Measurements from ENCODE around the gene BAZ1B.

Gene BAZ1B

DNA sequence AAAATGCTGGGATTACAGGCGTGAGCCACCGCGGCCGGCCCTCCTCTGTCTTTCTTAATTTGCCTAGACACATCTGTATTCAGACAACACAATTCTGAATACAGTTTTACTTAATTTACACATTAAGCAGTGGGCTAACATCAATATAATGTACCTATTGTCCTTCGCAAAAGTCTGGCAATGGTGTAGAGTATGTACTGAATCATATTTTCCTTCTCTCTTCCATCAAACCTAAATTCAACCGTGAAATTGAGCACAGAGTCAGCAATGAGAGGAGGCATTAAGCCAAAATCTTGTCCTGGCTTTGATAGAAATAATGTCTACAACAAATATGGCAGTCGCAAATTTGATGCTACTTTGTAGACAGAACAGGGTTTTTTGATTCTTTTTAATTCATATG is 58.1 kb downstream of the BAZ1B start:
- Histone ChIP-seq H3K9me3 (ENCODE audit: control insufficient read depth, insufficient read depth, low read depth, low read length) (no peaks in the 10 kb centered on the region), H3K4me1 (ENCODE audit: control insufficient read depth, insufficient read depth, low read length) (no peaks in the 10 kb centered on the region), H3K4me3 (ENCODE audit: low read depth, low read length) (no peak overlapping the region), H3K27me3 (ENCODE audit: control insufficient read depth, insufficient read depth, low read length) (no peaks in the 10 kb centered on the region), H3K9ac (ENCODE audit: low read length) (no peak overlapping the region), H3K27ac (ENCODE audit: low read depth, low read length) (no peak overlapping the region), H3K36me3 (ENCODE audit: control insufficient read depth, insufficient read depth, low read length) (peaks cover 98% of the 10 kb centered on the region)

DNA sequence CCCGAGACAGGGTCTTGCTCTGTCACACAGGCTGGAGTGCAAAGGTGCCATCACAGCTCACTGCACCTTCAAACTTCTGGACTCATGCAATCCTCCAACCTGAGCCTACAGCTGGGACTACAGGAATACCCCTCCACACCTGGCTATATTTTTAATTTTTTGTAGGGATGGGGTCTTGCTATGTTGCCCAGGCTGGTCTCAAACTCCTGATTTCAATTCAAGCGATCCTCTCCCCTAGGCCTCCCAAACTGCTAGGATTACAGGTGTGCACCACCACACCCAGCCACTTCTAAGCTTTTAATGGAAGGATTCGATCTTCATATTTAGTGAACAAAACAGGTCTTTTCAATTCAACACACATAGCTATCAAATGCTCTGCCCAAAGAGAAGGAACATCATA is 58.8 kb downstream of the BAZ1B start:
- Histone ChIP-seq H3K9ac (ENCODE audit: low read length) (no peak overlapping the region), H3K9me3 (ENCODE audit: control insufficient read depth, insufficient read depth, low read depth, low read length) (no peaks in the 10 kb centered on the region), H3K36me3 (ENCODE audit: control insufficient read depth, insufficient read depth, low read length) (peaks cover 97% of the 10 kb centered on the region)

GRCh38 chr7:73461782-73462285 is 60.3 kb downstream of the BAZ1B start:
- Histone ChIP-seq H3K9ac (ENCODE audit: low read length) (no peak overlapping the region), H3K27ac (ENCODE audit: low read depth, low read length) (no peak overlapping the region), H3K9me3 (ENCODE audit: control insufficient read depth, insufficient read depth, low read depth, low read length) (no peaks in the 10 kb centered on the region), H3K4me3 (ENCODE audit: low read depth, low read length) (no peak overlapping the region), H3K4me1 (ENCODE audit: control insufficient read depth, insufficient read depth, low read length) (no peaks in the 10 kb centered on the region), H3K27me3 (ENCODE audit: control insufficient read depth, insufficient read depth, low read length) (no peaks in the 10 kb centered on the region), H3K36me3 (ENCODE audit: control insufficient read depth, insufficient read depth, low read length) (peaks cover 97% of the 10 kb centered on the region)

More for the DNA sequence above, 58.8 kb downstream of the BAZ1B start:
- no peaks in the 10 kb centered on the region for H3K27me3 ChIP-seq (ENCODE audit: control insufficient read depth, insufficient read depth, low read length)
- no peaks in the 10 kb centered on the region for H3K4me1 ChIP-seq (ENCODE audit: control insufficient read depth, insufficient read depth, low read length)
- no peak overlapping the region for H3K4me3 ChIP-seq (ENCODE audit: low read depth, low read length)
- no peak overlapping the region for H3K27ac ChIP-seq (ENCODE audit: low read depth, low read length)

- Histone ChIP-seq H3K36me3 (ENCODE audit: control insufficient read depth, insufficient read depth, low read length) (peaks cover 89% of the 10 kb centered on the region), H3K4me3 (ENCODE audit: low read depth, low read length) (no peak overlapping the region), H3K9me3 (ENCODE audit: control insufficient read depth, insufficient read depth, low read depth, low read length) (no peaks in the 10 kb centered on the region), H3K27ac (ENCODE audit: low read depth, low read length) (no peak overlapping the region), H3K4me1 (ENCODE audit: control insufficient read depth, insufficient read depth, low read length) (no peaks in the 10 kb centered on the region), H3K27me3 (ENCODE audit: control insufficient read depth, insufficient read depth, low read length) (no peaks in the 10 kb centered on the region), H3K9ac (ENCODE audit: low read length) (no peak overlapping the region)
These were observed 67.7 kb downstream of the BAZ1B start for GRCh38 chr7:73454424-73454823.

DNA sequence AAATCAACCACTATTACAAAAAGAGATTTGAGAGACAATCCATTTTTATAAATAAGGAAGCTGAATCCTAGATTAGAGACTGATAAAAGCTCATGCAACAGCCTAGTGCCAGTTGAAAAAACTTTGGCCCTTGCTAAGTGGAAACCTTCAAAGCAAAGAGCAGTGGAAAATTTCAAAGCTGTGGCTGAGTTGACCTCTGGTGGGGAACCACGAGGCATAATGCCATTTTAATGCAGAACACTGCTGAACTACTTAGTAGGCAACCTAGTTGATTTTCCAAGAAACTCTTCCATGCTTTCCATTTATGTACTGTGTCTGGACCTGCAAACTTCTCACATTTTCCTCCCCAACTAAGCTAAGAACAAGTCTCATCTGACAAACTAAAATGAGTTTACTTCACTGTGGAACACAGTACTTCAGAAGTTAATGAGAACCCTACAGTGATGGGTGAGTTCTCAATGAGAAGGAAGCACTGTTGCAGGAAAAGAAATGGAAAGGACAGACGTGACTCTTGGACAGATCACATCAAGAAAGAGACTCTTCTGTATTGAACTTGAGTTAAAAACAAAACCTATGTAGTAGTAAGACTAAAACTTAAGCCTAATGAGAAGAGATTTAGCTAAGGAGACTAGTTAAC is 69.0 kb downstream of the BAZ1B start:
- H3K27me3 ChIP-seq (ENCODE audit: control insufficient read depth, insufficient read depth, low read length): no peaks in the 10 kb centered on the region
- peaks cover 90% of the 10 kb centered on the region for H3K36me3 ChIP-seq (ENCODE audit: control insufficient read depth, insufficient read depth, low read length)
- no peak overlapping the region for H3K27ac ChIP-seq (ENCODE audit: low read depth, low read length)
- H3K4me1 ChIP-seq (ENCODE audit: control insufficient read depth, insufficient read depth, low read length): no peaks in the 10 kb centered on the region
- H3K9ac ChIP-seq (ENCODE audit: low read length): no peak overlapping the region
- H3K9me3 ChIP-seq (ENCODE audit: control insufficient read depth, insufficient read depth, low read depth, low read length): no peaks in the 10 kb centered on the region
- H3K4me3 ChIP-seq (ENCODE audit: low read depth, low read length): no peak overlapping the region

- Histone ChIP-seq H3K27me3 (ENCODE audit: control insufficient read depth, insufficient read depth, low read length) (no peaks in the 10 kb centered on the region), H3K36me3 (ENCODE audit: control insufficient read depth, insufficient read depth, low read length) (peaks cover 90% of the 10 kb centered on the region), H3K9me3 (ENCODE audit: control insufficient read depth, insufficient read depth, low read depth, low read length) (no peaks in the 10 kb centered on the region), H3K4me1 (ENCODE audit: control insufficient read depth, insufficient read depth, low read length) (no peaks in the 10 kb centered on the region), H3K4me3 (ENCODE audit: low read depth, low read length) (no peak overlapping the region), H3K9ac (ENCODE audit: low read length) (no peak overlapping the region), H3K27ac (ENCODE audit: low read depth, low read length) (no peak overlapping the region)
These were observed 70.2 kb downstream of the BAZ1B start for GRCh38 chr7:73451780-73452398.

- H3K4me3 ChIP-seq (ENCODE audit: low read depth, low read length): no peak overlapping the region
- no peak overlapping the region for H3K9ac ChIP-seq (ENCODE audit: low read length)
- H3K27ac ChIP-seq (ENCODE audit: low read depth, low read length): no peak overlapping the region
- no peaks in the 10 kb centered on the region for H3K27me3 ChIP-seq (ENCODE audit: control insufficient read depth, insufficient read depth, low read length)
- H3K4me1 ChIP-seq (ENCODE audit: control insufficient read depth, insufficient read depth, low read length): no peaks in the 10 kb centered on the region
- H3K36me3 ChIP-seq (ENCODE audit: control insufficient read depth, insufficient read depth, low read length): peaks cover 90% of the 10 kb centered on the region
- H3K9me3 ChIP-seq (ENCODE audit: control insufficient read depth, insufficient read depth, low read depth, low read length): no peaks in the 10 kb centered on the region
These were observed 72.7 kb downstream of the BAZ1B start for GRCh38 chr7:73449422-73449821.

GRCh38 chr7:73448609-73449008 is 73.5 kb downstream of the BAZ1B start:
- H3K4me1 ChIP-seq (ENCODE audit: control insufficient read depth, insufficient read depth, low read length): no peaks in the 10 kb centered on the region
- no peak overlapping the region for H3K27ac ChIP-seq (ENCODE audit: low read depth, low read length)
- no peaks in the 10 kb centered on the region for H3K27me3 ChIP-seq (ENCODE audit: control insufficient read depth, insufficient read depth, low read length)

DNA sequence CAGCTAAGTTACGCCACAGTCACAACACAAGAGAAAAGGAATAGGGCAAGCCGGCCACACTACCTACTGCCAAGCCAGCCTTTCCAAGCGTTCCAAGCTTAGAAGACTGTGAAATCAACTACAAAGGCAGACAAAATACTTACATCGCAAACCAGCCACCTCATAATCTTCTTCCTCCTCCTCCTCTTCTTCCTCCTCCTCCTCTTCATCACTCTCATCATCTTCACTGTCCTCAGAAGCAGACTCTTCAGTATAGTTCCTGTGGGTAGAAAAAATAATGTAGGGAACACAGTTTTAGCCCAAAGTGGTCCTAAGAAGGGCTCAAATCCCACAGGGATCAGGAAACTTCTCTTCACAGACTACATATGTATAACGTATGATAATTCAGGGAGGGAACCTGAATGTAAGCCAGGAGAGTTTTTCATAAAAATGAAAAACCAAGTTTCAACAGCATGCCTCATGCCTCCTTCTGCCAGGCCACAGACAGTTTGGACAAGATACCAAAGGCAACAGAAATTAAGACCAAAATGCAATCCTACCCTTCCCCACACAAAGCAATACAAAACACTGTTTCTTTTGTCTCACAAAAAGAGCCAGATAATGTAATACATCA is 74.9 kb downstream of the BAZ1B start:
- Histone ChIP-seq H3K27me3 (ENCODE audit: control insufficient read depth, insufficient read depth, low read length) (no peaks in the 10 kb centered on the region), H3K9me3 (ENCODE audit: control insufficient read depth, insufficient read depth, low read depth, low read length) (no peaks in the 10 kb centered on the region), H3K4me3 (ENCODE audit: low read depth, low read length) (no peak overlapping the region), H3K27ac (ENCODE audit: low read depth, low read length) (no peak overlapping the region), H3K4me1 (ENCODE audit: control insufficient read depth, insufficient read depth, low read length) (no peaks in the 10 kb centered on the region), H3K9ac (ENCODE audit: low read length) (no peak overlapping the region), H3K36me3 (ENCODE audit: control insufficient read depth, insufficient read depth, low read length) (peaks cover 99% of the 10 kb centered on the region)

More at GRCh38 chr7:73448609-73449008, 73.5 kb downstream of the BAZ1B start:
- Histone ChIP-seq H3K4me3 (ENCODE audit: low read depth, low read length) (no peak overlapping the region), H3K9ac (ENCODE audit: low read length) (no peak overlapping the region), H3K9me3 (ENCODE audit: control insufficient read depth, insufficient read depth, low read depth, low read length) (no peaks in the 10 kb centered on the region), H3K36me3 (ENCODE audit: control insufficient read depth, insufficient read depth, low read length) (peaks cover 92% of the 10 kb centered on the region)

DNA sequence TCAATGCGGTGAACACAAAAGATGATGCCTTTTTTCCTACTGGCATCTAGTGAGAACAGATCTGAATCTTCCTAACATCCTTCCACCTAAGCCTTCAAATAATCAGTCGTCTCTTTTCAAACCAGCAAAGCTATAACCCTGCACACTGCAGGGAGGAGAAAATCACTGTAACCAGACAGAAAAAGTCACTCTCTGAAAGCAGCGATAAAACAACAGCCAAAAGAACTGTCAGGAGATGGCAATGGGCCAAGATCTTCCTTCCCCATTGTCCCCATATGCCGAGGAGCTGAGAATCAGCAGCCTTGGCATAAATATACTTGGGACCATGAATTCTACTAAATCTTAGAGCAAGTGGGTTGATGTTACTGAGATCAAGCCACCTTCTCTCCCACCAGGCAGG is 75.4 kb downstream of the BAZ1B start:
- Histone ChIP-seq H3K36me3 (ENCODE audit: control insufficient read depth, insufficient read depth, low read length) (peaks cover 100% of the 10 kb centered on the region), H3K27ac (ENCODE audit: low read depth, low read length) (no peak overlapping the region), H3K9ac (ENCODE audit: low read length) (no peak overlapping the region), H3K4me3 (ENCODE audit: low read depth, low read length) (no peak overlapping the region), H3K9me3 (ENCODE audit: control insufficient read depth, insufficient read depth, low read depth, low read length) (no peaks in the 10 kb centered on the region), H3K4me1 (ENCODE audit: control insufficient read depth, insufficient read depth, low read length) (no peaks in the 10 kb centered on the region), H3K27me3 (ENCODE audit: control insufficient read depth, insufficient read depth, low read length) (no peaks in the 10 kb centered on the region)

GRCh38 chr7:73443548-73444255 is 78.4 kb downstream of the BAZ1B start:
- Histone ChIP-seq H3K27me3 (ENCODE audit: control insufficient read depth, insufficient read depth, low read length) (no peaks in the 10 kb centered on the region), H3K4me1 (ENCODE audit: control insufficient read depth, insufficient read depth, low read length) (no peaks in the 10 kb centered on the region), H3K9ac (ENCODE audit: low read length) (no peak overlapping the region), H3K9me3 (ENCODE audit: control insufficient read depth, insufficient read depth, low read depth, low read length) (no peaks in the 10 kb centered on the region), H3K27ac (ENCODE audit: low read depth, low read length) (no peak overlapping the region), H3K36me3 (ENCODE audit: control insufficient read depth, insufficient read depth, low read length) (peaks cover 94% of the 10 kb centered on the region), H3K4me3 (ENCODE audit: low read depth, low read length) (no peak overlapping the region)
